Neural cell (in vitro differentiated cells): Measurements from ENCODE around the gene OTULIN. TPM values are rescaled to one million over a fixed set of nuclear protein-coding genes. Genes with fewer than 3 reads are reported as not detected.

Experiments used
- H2AFZ ChIP-seq: fragments of 200-600, 300-800 bp; sonication (generic), shearing (Covaris generic); 2 replicates; pipeline ENCODE4 v1.6.0; 2014; ENCODE audit warnings: low read depth, mild to moderate bottlenecking, antibody characterized with exemption, low read length, moderate library complexity
- H3F3A ChIP-seq: fragments of 200-600 bp; shearing (Covaris generic); 2 replicates; pipeline ENCODE4 v1.6.1; 2016; ENCODE audit warnings: mild to moderate bottlenecking, moderate library complexity, mixed read lengths, antibody characterized with exemption, low read length; ENCODE audit not compliant: insufficient read depth, poor library complexity, severe bottlenecking
- H3K27ac ChIP-seq: fragments of 200-600, 300-800 bp; sonication (generic), shearing (Covaris generic); 2 replicates; pipeline ENCODE4 v1.5.1; 2014; ENCODE audit warnings: mild to moderate bottlenecking, low read length, moderate library complexity
- H3K27me3 ChIP-seq: fragments of 300-800, 200-600 bp; sonication (generic), shearing (Covaris generic); 2 replicates; pipeline ENCODE4 v1.6.0; 2014; ENCODE audit warnings: mild to moderate bottlenecking, low read depth, low read length, moderate library complexity; ENCODE audit not compliant: insufficient read depth
- H3K36me3 ChIP-seq: fragments of 300-800, 200-600 bp; sonication (generic), shearing (Covaris generic); 2 replicates; pipeline ENCODE4 v1.5.1; 2014; ENCODE audit warnings: mild to moderate bottlenecking, antibody characterized with exemption, low read length, moderate library complexity; ENCODE audit not compliant: insufficient read depth
- H3K4me2 ChIP-seq: fragments of 300-800, 200-600 bp; sonication (generic), shearing (Covaris generic); 2 replicates; pipeline ENCODE4 v1.6.0; 2014; ENCODE audit warnings: mild to moderate bottlenecking, low read length
- H3K4me3 ChIP-seq: fragments of 300-800, 200-600 bp; sonication (generic), shearing (Covaris generic); 2 replicates; pipeline ENCODE4 v1.5.1; 2014; ENCODE audit warnings: mild to moderate bottlenecking, low read length, moderate library complexity
- H3K79me2 ChIP-seq: fragments of 200-600 bp; shearing (Covaris generic); replicated peaks from 2 replicates; pipeline ENCODE4 v1.6.0; 2014; ENCODE audit warnings: mild to moderate bottlenecking, low read length, moderate library complexity; ENCODE audit not compliant: insufficient read depth
- H3K9ac ChIP-seq: fragments of 300-800, 200-600 bp; sonication (generic), shearing (Covaris generic); 2 replicates; pipeline ENCODE4 v1.6.1; 2016; ENCODE audit warnings: mild to moderate bottlenecking, low read length, mixed read lengths
- H3K9me2 ChIP-seq: fragments of 200-600 bp; shearing (Covaris generic); 2 replicates; pipeline ENCODE4 v1.6.1; 2016; ENCODE audit warnings: mild to moderate bottlenecking, low read length, mixed read lengths; ENCODE audit not compliant: insufficient read depth
- H3K9me3 ChIP-seq: fragments of 200-600, 300-800 bp; sonication (generic), shearing (Covaris generic); 2 replicates; pipeline ENCODE4 v1.6.1; 2016; ENCODE audit warnings: mild to moderate bottlenecking, mixed run types, low read length, moderate library complexity, mixed read lengths
- H4K20me1 ChIP-seq: fragments of 200-600 bp; shearing (Covaris generic); 2 replicates; pipeline ENCODE4 v1.6.1; 2016; ENCODE audit warnings: mild to moderate bottlenecking, mixed run types; ENCODE audit not compliant: insufficient read depth
- EP300 ChIP-seq: fragments of 450-650 bp; conservative IDR thresholded peaks from 2 replicates; pipeline ENCODE4 v1.6.1; 2014; ENCODE audit warnings: antibody characterized with exemption, mild to moderate bottlenecking, moderate library complexity; ENCODE audit not compliant: poor library complexity, severe bottlenecking
- EZH2 ChIP-seq: fragments of 200-600, 300-800 bp; shearing (Covaris generic), sonication (generic); IDR thresholded peaks from 2 replicates; pipeline ENCODE4 v1.6.1; 2014; ENCODE audit warnings: antibody characterized with exemption, low read length, borderline replicate concordance, mild to moderate bottlenecking; ENCODE audit not compliant: insufficient read depth, poor library complexity, severe bottlenecking
- MXI1 ChIP-seq: fragments of 450-650 bp; conservative IDR thresholded peaks from 2 replicates; pipeline ENCODE4 v1.6.1; 2014; ENCODE audit warnings: antibody characterized with exemption, mild to moderate bottlenecking; ENCODE audit not compliant: poor library complexity, severe bottlenecking
- POLR2AphosphoS5 ChIP-seq: IDR thresholded peaks from 2 replicates; pipeline ENCODE4 v1.6.1; 2012
- RAD21 ChIP-seq: fragments of 450-650 bp; conservative IDR thresholded peaks from 2 replicates; pipeline ENCODE4 v1.6.1; 2014; ENCODE audit warnings: antibody characterized with exemption, mild to moderate bottlenecking, moderate library complexity
- SMC3 ChIP-seq: fragments of 450-650 bp; conservative IDR thresholded peaks from 2 replicates; pipeline ENCODE4 v1.6.1; 2014; ENCODE audit warnings: antibody characterized with exemption, mild to moderate bottlenecking, moderate library complexity; ENCODE audit not compliant: poor library complexity
- TAF1 ChIP-seq: IDR thresholded peaks from 2 replicates; pipeline ENCODE4 v1.6.1; 2012; ENCODE audit warnings: low read depth
- polyA plus RNA-seq: library from polyadenylated mRNA; depleted of rRNA; stranded (reverse); fragments of >200 nt; gene quantifications from 2 replicates; pipeline ENCODE4 v1.2.3, GENCODE V29; 2014
- TF ChIP-seq, protein P1 (sequence below): fragments of 450-650 bp; IDR thresholded peaks from 2 replicates; pipeline ENCODE4 v1.5.1; 2014; ENCODE audit warnings: antibody characterized with exemption, mild to moderate bottlenecking, moderate library complexity; ENCODE audit not compliant: poor library complexity, severe bottlenecking
- TF ChIP-seq, protein P2 (sequence below): IDR thresholded peaks from 2 replicates; pipeline ENCODE4 v1.6.1; 2012; ENCODE audit warnings: borderline replicate concordance

OTULIN gene
- polyA plus RNA-seq, 1 donor from 2014 or later, result 19.9 TPM

DNA sequence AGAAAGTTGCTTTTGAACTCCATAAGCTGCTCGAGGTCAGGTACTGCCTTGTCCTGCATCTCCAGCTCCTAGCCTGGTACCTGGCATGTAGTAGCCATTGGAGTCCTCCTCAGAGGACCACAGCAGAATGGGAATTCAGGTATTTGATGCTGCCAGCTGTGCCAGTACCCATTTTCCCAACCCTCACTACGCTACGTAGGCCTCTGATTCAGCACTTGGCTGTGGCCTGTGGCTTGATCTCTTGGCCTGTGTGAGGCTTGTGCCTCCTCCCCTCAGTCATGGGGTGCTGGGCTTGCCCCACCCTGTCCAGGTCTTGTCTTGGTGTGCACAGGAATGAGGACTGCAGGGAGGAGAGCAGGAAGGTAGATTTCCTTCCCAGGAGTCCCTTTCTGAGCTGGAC, 11.8 kb downstream of the OTULIN start:
- H2AFZ ChIP-seq, result no peak overlapping the region
- no peaks in the 10 kb centered on the region for H4K20me1 ChIP-seq
- H3F3A ChIP-seq, result no peaks in the 10 kb centered on the region
- H3K27me3 ChIP-seq, result no peaks in the 10 kb centered on the region
- H3K36me3 ChIP-seq, result peaks cover 6% of the 10 kb centered on the region
- TF ChIP-seq EZH2 (no peak), SMC3 (no peak), TAF1 (no peak), MXI1 (no peak), RAD21 (no peak), POLR2AphosphoS5 (no peak), EP300 (no peak)
- TF ChIP-seq, protein P1, sequence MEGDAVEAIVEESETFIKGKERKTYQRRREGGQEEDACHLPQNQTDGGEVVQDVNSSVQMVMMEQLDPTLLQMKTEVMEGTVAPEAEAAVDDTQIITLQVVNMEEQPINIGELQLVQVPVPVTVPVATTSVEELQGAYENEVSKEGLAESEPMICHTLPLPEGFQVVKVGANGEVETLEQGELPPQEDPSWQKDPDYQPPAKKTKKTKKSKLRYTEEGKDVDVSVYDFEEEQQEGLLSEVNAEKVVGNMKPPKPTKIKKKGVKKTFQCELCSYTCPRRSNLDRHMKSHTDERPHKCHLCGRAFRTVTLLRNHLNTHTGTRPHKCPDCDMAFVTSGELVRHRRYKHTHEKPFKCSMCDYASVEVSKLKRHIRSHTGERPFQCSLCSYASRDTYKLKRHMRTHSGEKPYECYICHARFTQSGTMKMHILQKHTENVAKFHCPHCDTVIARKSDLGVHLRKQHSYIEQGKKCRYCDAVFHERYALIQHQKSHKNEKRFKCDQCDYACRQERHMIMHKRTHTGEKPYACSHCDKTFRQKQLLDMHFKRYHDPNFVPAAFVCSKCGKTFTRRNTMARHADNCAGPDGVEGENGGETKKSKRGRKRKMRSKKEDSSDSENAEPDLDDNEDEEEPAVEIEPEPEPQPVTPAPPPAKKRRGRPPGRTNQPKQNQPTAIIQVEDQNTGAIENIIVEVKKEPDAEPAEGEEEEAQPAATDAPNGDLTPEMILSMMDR, result no peak
- TF ChIP-seq, protein P2, sequence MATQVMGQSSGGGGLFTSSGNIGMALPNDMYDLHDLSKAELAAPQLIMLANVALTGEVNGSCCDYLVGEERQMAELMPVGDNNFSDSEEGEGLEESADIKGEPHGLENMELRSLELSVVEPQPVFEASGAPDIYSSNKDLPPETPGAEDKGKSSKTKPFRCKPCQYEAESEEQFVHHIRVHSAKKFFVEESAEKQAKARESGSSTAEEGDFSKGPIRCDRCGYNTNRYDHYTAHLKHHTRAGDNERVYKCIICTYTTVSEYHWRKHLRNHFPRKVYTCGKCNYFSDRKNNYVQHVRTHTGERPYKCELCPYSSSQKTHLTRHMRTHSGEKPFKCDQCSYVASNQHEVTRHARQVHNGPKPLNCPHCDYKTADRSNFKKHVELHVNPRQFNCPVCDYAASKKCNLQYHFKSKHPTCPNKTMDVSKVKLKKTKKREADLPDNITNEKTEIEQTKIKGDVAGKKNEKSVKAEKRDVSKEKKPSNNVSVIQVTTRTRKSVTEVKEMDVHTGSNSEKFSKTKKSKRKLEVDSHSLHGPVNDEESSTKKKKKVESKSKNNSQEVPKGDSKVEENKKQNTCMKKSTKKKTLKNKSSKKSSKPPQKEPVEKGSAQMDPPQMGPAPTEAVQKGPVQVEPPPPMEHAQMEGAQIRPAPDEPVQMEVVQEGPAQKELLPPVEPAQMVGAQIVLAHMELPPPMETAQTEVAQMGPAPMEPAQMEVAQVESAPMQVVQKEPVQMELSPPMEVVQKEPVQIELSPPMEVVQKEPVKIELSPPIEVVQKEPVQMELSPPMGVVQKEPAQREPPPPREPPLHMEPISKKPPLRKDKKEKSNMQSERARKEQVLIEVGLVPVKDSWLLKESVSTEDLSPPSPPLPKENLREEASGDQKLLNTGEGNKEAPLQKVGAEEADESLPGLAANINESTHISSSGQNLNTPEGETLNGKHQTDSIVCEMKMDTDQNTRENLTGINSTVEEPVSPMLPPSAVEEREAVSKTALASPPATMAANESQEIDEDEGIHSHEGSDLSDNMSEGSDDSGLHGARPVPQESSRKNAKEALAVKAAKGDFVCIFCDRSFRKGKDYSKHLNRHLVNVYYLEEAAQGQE, result no peak
- no peak overlapping the region for H3K4me2 ChIP-seq
- no peaks in the 10 kb centered on the region for H3K9me3 ChIP-seq
- no peaks in the 10 kb centered on the region for H3K79me2 ChIP-seq
- no peak overlapping the region for H3K9ac ChIP-seq
- H3K9me2 ChIP-seq, result no peaks in the 10 kb centered on the region
- H3K4me3 ChIP-seq, result no peak overlapping the region
- H3K27ac ChIP-seq, result no peak overlapping the region

DNA sequence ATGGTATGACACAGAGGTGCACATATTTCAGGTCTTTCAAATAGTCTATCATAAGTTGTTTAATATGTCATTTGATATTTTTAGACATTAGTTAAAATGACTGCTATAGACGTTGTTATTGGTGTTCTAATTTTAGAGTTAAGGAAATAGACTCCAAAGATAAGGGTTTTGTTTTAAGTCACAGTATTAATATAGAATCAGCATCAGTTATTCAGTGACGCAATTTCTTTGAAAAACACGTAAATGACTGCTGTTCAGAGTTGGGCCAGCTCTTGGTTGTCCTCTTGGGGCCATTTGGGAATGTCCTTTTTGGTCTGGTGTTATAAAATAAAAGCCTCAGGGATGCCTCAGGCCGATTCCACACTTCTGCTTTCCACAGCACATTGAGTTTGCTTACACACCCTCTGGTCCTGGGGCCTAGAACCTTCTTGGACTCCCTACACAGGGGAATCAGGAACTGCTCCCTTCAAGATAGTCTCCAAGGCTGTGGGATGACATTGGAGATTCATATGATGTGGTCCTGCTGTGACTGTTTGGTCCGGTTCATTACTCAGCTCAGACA, 14.3 kb downstream of the OTULIN start:
- Histone ChIP-seq H3K36me3 (peaks cover 13% of the 10 kb centered on the region), H2AFZ (no peak overlapping the region), H3K4me3 (no peak overlapping the region), H4K20me1 (no peaks in the 10 kb centered on the region), H3K9ac (no peak overlapping the region), H3K9me2 (no peaks in the 10 kb centered on the region), H3K27ac (no peak overlapping the region), H3K79me2 (no peaks in the 10 kb centered on the region), H3F3A (no peaks in the 10 kb centered on the region), H3K9me3 (no peaks in the 10 kb centered on the region), H3K4me2 (no peak overlapping the region), H3K27me3 (no peaks in the 10 kb centered on the region)
- TF ChIP-seq SMC3 (no peak), POLR2AphosphoS5 (no peak), RAD21 (no peak), TAF1 (no peak), MXI1 (no peak), EZH2 (no peak), EP300 (no peak)
- TF ChIP-seq, protein P1, result no peak
- TF ChIP-seq, protein P2, result no peak
